ENCODE results near the gene CHGA. TPM values are rescaled to one million over a fixed set of nuclear protein-coding genes. Genes with fewer than 3 reads are reported as not detected.

CHGA gene
- total RNA-seq, 1 donor from 2014 or later = 5.4 TPM

GRCh38 chr14:92984082-92984788, 61.3 kb downstream of the CHGA start:
- no peak for TF ChIP-seq CTCF (IDR thresholded peaks at IDR 0.05)
- TF ChIP-seq POLR2A (IDR thresholded peaks at IDR 0.05) = no peak
- TF ChIP-seq POLR2AphosphoS5 (IDR thresholded peaks at IDR 0.05; ENCODE audit: insufficient read depth in 1 of 2, low read depth in 1 of 2) = no peak

More at GRCh38 chr14:92984082-92984788, 61.3 kb downstream of the CHGA start:
- intact Hi-C loops (cut with DNase I) = no loop called here
- H3K4me1 ChIP-seq = peaks cover 41% of the 10 kb centered on the region
- H3K36me3 ChIP-seq = no peaks in the 10 kb centered on the region
- no peak overlapping the region for H3K4me3 ChIP-seq
- no peak for DNase-seq (ENCODE audit: extremely low spot score in 2 of 2)
- H3K27ac ChIP-seq = no peak overlapping the region
- no peaks in the 10 kb centered on the region for H3K9me3 ChIP-seq
- H3K27me3 ChIP-seq = no peaks in the 10 kb centered on the region

Other genes starting within 250 kb of the CHGA start
- gene LGMN, start 174.5 kb upstream of the CHGA start, total RNA-seq = 61.6 TPM
- gene GOLGA5, start 128.8 kb upstream of the CHGA start, total RNA-seq = 30.0 TPM
- gene ITPK1, start 192.8 kb downstream of the CHGA start, total RNA-seq = 49.6 TPM